Large intestine (tissue), 3 donors: Measurements from ENCODE around the gene GPR158. TPM values are rescaled to one million over a fixed set of nuclear protein-coding genes. Genes with fewer than 3 reads are reported as not detected.

Experiments
- DNase-seq, 2 donors: peaks; one replicate each; pipeline versions ENCODE4 v3.0.0 to v3.0.0-alpha.2; 2013
- H3K27ac ChIP-seq: one replicate; pipeline ENCODE4 v1.5.1; 2013; ENCODE audit warnings: low read length
- H3K27me3 ChIP-seq: 2 replicates; pipeline ENCODE4 v1.6.1; 2013; ENCODE audit warnings: low read length; ENCODE audit not compliant: control insufficient read depth, insufficient read depth
- H3K36me3 ChIP-seq: 2 replicates; pipeline ENCODE4 v1.6.1; 2013; ENCODE audit warnings: low read length; ENCODE audit not compliant: control insufficient read depth, insufficient read depth
- H3K4me1 ChIP-seq: one replicate; pipeline ENCODE4 v1.6.1; 2013; ENCODE audit warnings: low read length; ENCODE audit not compliant: control insufficient read depth, insufficient read depth
- H3K4me3 ChIP-seq: one replicate; pipeline ENCODE4 v1.5.1; 2013; ENCODE audit warnings: low read length
- H3K9me3 ChIP-seq: one replicate; pipeline ENCODE4 v1.6.1; 2013; ENCODE audit warnings: mild to moderate bottlenecking, low read depth, low read length, moderate library complexity; ENCODE audit not compliant: control insufficient read depth
- WGBS: methylation state at CpG from one replicate; pipeline ENCODE4 v1.1.5; 2013; ENCODE audit warnings: low lambda C conversion rate; ENCODE audit not compliant: insufficient coverage; 5-methylcytosine and 5-hydroxymethylcytosine counted together
- polyA plus RNA-seq: library from polyadenylated mRNA; unstranded; fragments of 120-200 nt; gene quantifications from one replicate; pipeline ENCODE4 v1.2.1, GENCODE V29; 2013

Gene GPR158
- polyA plus RNA-seq, 1 donor, result 0.33 TPM

DNA sequence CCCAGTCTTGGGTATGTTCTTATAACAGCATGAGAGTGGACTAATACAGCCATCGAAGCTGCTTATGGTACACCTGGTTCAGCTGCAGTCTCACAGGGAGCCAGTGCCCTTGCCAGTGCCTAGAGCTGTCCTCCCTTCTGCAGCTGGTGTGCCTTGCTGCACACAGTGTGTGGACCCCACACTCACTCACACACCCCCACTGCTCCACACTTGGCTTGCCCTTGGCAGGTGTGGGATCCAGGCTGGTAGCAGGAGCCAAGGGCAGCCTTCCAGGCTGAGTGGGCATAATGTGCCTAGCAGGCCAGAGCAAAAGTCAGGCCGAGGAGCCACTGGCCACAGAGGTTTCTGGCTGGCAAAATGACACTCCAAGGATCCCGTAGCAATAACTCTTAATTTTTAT is 217.3 kb downstream of the GPR158 start:
- no peak overlapping the region for H3K4me3 ChIP-seq
- no peaks in the 10 kb centered on the region for H3K4me1 ChIP-seq
- peaks cover 9% of the 10 kb centered on the region for H3K9me3 ChIP-seq
- no peak overlapping the region for H3K27ac ChIP-seq
- H3K27me3 ChIP-seq, result no peaks in the 10 kb centered on the region
- no CpG with 5 or more reads among the region's 3 CpGs for WGBS
- H3K36me3 ChIP-seq, result no peaks in the 10 kb centered on the region
- no peak for DNase-seq

DNA sequence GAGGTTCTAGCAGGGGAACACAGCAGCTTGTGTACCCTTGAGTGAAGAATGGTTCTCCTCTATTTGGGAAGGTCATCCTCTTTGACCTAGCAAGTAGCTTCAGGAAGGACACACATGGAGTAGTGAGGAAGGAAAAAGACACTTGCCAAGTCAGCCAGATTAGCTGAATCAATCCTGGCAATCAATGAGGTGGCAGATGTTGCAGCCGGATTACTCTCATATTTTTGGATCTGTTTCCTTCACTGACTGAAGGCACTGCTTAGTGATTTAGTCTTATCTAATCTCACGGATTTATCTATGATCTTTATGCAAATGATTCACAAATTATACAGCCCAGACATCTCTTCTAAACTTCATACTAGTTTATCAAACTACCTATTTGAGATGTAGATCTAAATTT is 218.8 kb downstream of the GPR158 start:
- WGBS, result 52% methylated on average over 2 of the region's 2 CpGs
- no peak for DNase-seq
- Histone ChIP-seq H3K36me3 (no peaks in the 10 kb centered on the region), H3K27ac (no peak overlapping the region), H3K27me3 (no peaks in the 10 kb centered on the region), H3K4me1 (no peaks in the 10 kb centered on the region), H3K9me3 (peaks cover 4% of the 10 kb centered on the region), H3K4me3 (no peak overlapping the region)

DNA sequence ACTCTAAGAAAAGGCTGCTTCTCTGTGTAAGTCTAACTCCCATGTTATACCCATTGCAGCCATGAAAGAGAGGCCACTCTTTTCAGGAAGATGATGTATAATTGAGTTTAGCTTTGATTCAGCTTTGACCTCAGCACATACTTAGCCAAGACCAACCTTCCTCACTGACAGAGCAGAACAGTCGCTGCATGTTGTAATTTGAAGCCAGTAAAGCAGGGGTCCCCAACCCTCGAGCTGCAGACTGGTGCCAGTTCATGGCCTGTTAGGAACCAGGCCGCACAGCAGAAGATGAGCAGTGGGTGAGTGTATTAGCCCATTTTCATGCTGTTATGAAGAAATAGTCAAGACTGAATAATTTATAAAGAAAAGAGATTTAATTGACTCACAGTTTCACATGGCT is 223.9 kb downstream of the GPR158 start:
- no CpG with 5 or more reads among the region's 3 CpGs for whole genome bisulfite sequencing

DNA sequence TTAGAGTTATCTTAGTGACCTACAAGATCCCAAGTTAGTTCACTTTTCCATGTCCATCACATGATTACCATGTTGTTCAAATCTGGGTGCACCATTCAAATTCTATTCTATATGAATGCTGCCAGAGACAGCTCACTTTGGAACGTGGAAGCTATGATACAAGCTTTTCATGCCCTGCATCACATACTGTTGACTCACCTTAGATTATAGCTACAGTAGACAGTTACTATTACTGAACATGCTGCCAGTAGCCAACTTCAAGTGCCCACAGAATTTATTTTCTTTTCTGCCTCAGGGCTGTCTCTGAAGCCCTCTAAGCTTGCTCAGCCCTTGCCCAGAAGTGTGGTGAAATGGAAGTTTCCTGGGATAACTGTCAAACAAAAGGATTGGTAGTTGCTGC is 231.1 kb downstream of the GPR158 start:
- no peaks in the 10 kb centered on the region for H3K4me1 ChIP-seq
- no peak overlapping the region for H3K27ac ChIP-seq
- H3K27me3 ChIP-seq, result no peaks in the 10 kb centered on the region
- WGBS, result no CpG with 5 or more reads among the region's 1 CpG
- H3K9me3 ChIP-seq, result no peaks in the 10 kb centered on the region
- H3K36me3 ChIP-seq, result no peaks in the 10 kb centered on the region
- no peak overlapping the region for H3K4me3 ChIP-seq
- no peak for DNase-seq

More for the DNA sequence above, 223.9 kb downstream of the GPR158 start:
- Histone ChIP-seq H3K4me1 (no peaks in the 10 kb centered on the region), H3K4me3 (no peak overlapping the region), H3K27me3 (no peaks in the 10 kb centered on the region), H3K27ac (no peak overlapping the region), H3K36me3 (no peaks in the 10 kb centered on the region), H3K9me3 (no peaks in the 10 kb centered on the region)
- DNase-seq, result no peak

DNA sequence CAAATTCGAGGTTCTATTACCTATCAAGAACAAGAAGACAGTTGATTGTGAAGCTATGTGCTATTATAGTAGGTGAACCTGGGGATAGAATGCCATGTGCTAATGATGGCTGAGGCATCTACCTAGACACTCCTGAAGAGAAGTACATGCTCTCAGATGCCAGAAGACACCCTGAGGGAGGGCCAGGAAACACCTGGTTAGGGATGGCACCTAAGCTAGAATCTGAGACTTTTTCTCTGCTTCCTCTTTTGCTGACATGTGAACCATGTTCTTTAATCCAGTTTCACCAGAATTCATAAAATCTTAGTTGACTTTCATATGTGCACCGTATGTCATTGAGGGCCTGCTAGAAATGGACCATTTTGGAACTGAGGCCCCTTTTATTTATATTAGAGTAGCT is 242.8 kb downstream of the GPR158 start:
- Histone ChIP-seq H3K4me1 (no peaks in the 10 kb centered on the region), H3K27me3 (no peaks in the 10 kb centered on the region), H3K27ac (no peak overlapping the region), H3K9me3 (no peaks in the 10 kb centered on the region), H3K36me3 (no peaks in the 10 kb centered on the region), H3K4me3 (no peak overlapping the region)
- no CpG with 5 or more reads among the region's 2 CpGs for WGBS
- DNase-seq, result no peak

DNA sequence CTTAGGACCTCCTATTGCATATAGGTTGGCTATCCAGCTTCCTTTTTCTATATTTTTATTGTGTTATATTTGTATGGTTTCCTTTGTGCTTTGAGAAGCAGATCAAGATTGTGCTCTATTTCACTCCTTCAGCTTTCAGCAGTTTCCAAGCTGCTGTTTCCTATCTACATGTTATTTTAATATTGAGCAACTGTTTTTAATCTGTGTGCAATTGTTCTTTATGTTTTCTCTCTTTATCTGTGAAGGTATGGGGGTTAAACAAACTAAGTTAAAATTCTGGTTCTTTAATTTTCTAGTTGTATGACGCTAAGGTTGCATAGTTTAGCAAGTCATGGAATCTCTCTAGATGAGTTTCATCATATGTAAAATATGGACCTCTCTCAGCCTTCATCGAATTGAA is 251.0 kb downstream of the GPR158 start:
- no peaks in the 10 kb centered on the region for H3K4me1 ChIP-seq
- H3K27me3 ChIP-seq, result no peaks in the 10 kb centered on the region
- DNase-seq, result no peak
- H3K4me3 ChIP-seq, result no peak overlapping the region
- no peaks in the 10 kb centered on the region for H3K36me3 ChIP-seq
- no peak overlapping the region for H3K27ac ChIP-seq
- WGBS, result no CpG with 5 or more reads among the region's 2 CpGs
- H3K9me3 ChIP-seq, result no peaks in the 10 kb centered on the region

DNA sequence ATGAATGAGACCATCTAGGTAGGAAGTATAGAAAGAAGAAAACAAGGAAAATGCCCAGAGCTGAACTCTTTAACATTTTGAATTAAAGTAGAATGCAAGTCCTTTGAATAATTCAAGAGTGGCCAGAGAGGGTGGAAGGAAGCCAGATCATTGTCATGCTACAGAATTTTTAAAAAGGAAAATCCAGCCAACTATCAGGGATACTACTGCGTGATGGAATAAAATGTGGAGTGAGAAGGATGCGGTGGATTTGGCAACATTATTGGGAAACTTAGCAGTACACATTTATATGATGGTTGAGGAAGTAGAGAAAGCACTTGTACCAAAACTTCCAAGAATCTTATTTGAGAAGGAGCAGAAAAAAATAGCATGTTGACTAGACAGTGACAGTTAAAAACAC is 261.6 kb downstream of the GPR158 start:
- H3K27me3 ChIP-seq, result no peaks in the 10 kb centered on the region
- no peak overlapping the region for H3K27ac ChIP-seq
- no peaks in the 10 kb centered on the region for H3K4me1 ChIP-seq
- WGBS, result 100% methylated on average over 2 of the region's 2 CpGs
- H3K36me3 ChIP-seq, result no peaks in the 10 kb centered on the region
- H3K9me3 ChIP-seq, result no peaks in the 10 kb centered on the region
- DNase-seq, result no peak
- no peak overlapping the region for H3K4me3 ChIP-seq

DNA sequence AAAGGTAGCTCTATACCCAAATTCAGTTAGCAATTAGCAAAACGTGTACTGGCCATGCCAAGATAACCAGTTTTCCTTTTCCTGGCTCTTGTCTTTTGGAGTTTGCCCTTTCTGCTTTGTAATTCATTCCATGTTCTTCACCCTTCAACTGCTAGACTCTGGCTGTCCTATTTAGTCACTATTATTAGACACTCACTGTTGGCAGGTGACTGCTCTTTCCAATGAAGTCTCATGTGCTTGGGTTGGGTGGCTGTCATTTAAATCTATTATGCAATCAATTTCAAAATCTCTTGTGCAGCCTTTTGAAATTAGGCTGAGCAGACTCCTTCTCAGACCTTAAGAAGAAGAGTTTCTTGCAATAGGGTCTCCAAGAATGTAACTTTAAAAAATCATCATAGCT is 266.5 kb downstream of the GPR158 start:
- H3K27me3 ChIP-seq, result no peaks in the 10 kb centered on the region
- H3K4me1 ChIP-seq, result no peaks in the 10 kb centered on the region
- H3K4me3 ChIP-seq, result no peak overlapping the region
- no peak overlapping the region for H3K27ac ChIP-seq
- H3K9me3 ChIP-seq, result no peaks in the 10 kb centered on the region
- whole genome bisulfite sequencing, result no CpG with 5 or more reads among the region's 1 CpG
- DNase-seq, result no peak
- no peaks in the 10 kb centered on the region for H3K36me3 ChIP-seq

DNA sequence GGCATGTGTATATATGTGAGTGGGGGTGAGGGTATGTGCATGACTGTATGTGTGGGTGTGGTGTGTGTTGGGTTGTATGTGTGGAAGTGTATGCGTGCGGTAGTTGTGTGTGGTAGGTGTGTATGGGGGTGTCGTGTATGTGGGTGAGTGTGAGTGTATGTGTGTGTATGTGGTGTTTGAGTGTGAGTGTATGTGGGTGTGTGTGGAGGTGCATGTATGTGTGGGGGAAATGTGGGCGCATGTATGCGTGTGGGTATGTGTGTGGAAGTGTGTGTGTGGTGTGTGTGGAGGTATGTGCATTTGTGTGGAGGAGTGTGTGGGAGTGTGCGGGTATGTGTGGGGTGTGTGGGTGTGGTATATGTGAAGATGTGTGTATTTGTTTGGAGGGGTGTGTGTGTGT is 269.5 kb downstream of the GPR158 start:
- 90% methylated on average over 2 of the region's 6 CpGs for WGBS
- Histone ChIP-seq H3K27me3 (no peaks in the 10 kb centered on the region), H3K4me1 (no peaks in the 10 kb centered on the region), H3K4me3 (no peak overlapping the region), H3K36me3 (no peaks in the 10 kb centered on the region), H3K27ac (no peak overlapping the region), H3K9me3 (no peaks in the 10 kb centered on the region)
- DNase-seq, result no peak

DNA sequence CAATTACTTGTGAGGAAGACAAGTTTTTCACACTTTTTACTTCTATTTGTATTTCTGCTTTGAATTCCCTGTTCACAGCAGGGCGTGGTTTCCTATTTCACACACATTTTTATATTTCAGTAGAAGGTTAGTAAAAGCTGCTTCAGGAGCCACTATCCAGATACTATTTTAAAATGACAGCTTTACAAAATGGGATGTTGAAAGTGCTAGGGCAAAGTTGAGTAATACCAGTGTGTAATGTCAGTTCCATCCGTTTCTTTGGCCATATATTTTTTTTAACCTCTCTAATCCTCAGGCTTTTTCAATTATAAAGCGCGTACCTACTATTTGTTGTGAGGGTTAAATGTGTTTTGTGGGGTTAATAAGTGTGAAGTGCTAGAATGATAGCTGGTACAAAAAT is 276.6 kb downstream of the GPR158 start:
- Histone ChIP-seq H3K4me3 (no peak overlapping the region), H3K9me3 (no peaks in the 10 kb centered on the region), H3K27ac (no peak overlapping the region), H3K27me3 (no peaks in the 10 kb centered on the region), H3K36me3 (no peaks in the 10 kb centered on the region), H3K4me1 (no peaks in the 10 kb centered on the region)
- no peak for DNase-seq
- WGBS, result 58% methylated on average over 2 of the region's 4 CpGs

DNA sequence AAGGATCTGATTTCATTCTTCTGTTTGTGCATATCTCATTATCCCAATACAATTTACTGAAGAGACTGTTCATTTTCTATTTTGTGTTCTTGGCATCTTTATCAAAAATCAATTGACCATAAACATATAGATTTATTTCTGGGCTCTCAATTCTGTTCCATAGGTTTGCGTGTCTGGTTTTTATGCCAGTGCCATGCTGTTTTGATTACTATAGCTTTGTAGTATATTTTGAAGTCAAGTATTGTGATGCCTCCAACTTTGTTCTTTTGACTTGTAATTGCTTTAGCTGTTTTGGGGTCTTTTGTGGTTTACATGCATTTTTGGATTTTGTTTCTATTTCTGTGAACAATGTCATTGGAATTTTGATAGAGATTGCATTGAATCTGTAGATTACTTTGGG is 278.8 kb downstream of the GPR158 start:
- Histone ChIP-seq H3K4me1 (no peaks in the 10 kb centered on the region), H3K9me3 (no peaks in the 10 kb centered on the region), H3K27me3 (no peaks in the 10 kb centered on the region), H3K27ac (no peak overlapping the region), H3K36me3 (no peaks in the 10 kb centered on the region), H3K4me3 (no peak overlapping the region)
- whole genome bisulfite sequencing, result no CpG with 5 or more reads among the region's 1 CpG
- no peak for DNase-seq
